ENCODE results near the gene CAMKMT.

CAMKMT gene

GRCh38 chr2:44433895-44434294 is 72.1 kb downstream of the CAMKMT start:
- no peaks in the 10 kb centered on the region for H3K79me2 ChIP-seq (ENCODE audit: insufficient read depth, low read length)
- no peaks in the 10 kb centered on the region for H4K20me1 ChIP-seq (ENCODE audit: insufficient read depth, low read length)
- H3K9me3 ChIP-seq (ENCODE audit: low read length) = no peaks in the 10 kb centered on the region
- no peak overlapping the region for H3K4me3 ChIP-seq (ENCODE audit: low read depth, low read length, poor library complexity, severe bottlenecking)
- no peak overlapping the region for H3K4me2 ChIP-seq (ENCODE audit: low read length)
- H3K27me3 ChIP-seq (ENCODE audit: insufficient read depth, low read length) = no peaks in the 10 kb centered on the region
- H3K9ac ChIP-seq (ENCODE audit: low read length) = no peak overlapping the region
- H2AFZ ChIP-seq (ENCODE audit: low read length) = no peak overlapping the region
- H3K36me3 ChIP-seq (ENCODE audit: insufficient read depth, low read length) = no peaks in the 10 kb centered on the region
- H3F3A ChIP-seq (ENCODE audit: insufficient read depth, low read length) = no peaks in the 10 kb centered on the region
- no peak overlapping the region for H3K27ac ChIP-seq (ENCODE audit: low read depth, low read length, poor library complexity, severe bottlenecking)
- TF ChIP-seq CTCF (IDR thresholded peaks at IDR 0.05; ENCODE audit: low read length) (no peak), EZH2 (IDR thresholded peaks at IDR 0.05; ENCODE audit: borderline replicate concordance, low read length) (no peak)
- H3K4me1 ChIP-seq (ENCODE audit: insufficient read depth, low read length, severe bottlenecking) = no peaks in the 10 kb centered on the region
- H3K9me2 ChIP-seq (ENCODE audit: low read depth, low read length) = no peaks in the 10 kb centered on the region

- Histone ChIP-seq H3K9me2 (ENCODE audit: low read depth, low read length) (no peaks in the 10 kb centered on the region), H4K20me1 (ENCODE audit: insufficient read depth, low read length) (no peaks in the 10 kb centered on the region), H3K9me3 (ENCODE audit: low read length) (no peaks in the 10 kb centered on the region), H3K4me2 (ENCODE audit: low read length) (no peak overlapping the region), H3K27me3 (ENCODE audit: insufficient read depth, low read length) (no peaks in the 10 kb centered on the region), H2AFZ (ENCODE audit: low read length) (no peak overlapping the region), H3K9ac (ENCODE audit: low read length) (no peak overlapping the region), H3K4me1 (ENCODE audit: insufficient read depth, low read length, severe bottlenecking) (no peaks in the 10 kb centered on the region), H3K27ac (ENCODE audit: low read depth, low read length, poor library complexity, severe bottlenecking) (no peak overlapping the region), H3K4me3 (ENCODE audit: low read depth, low read length, poor library complexity, severe bottlenecking) (no peak overlapping the region), H3F3A (ENCODE audit: insufficient read depth, low read length) (no peaks in the 10 kb centered on the region), H3K79me2 (ENCODE audit: insufficient read depth, low read length) (no peaks in the 10 kb centered on the region), H3K36me3 (ENCODE audit: insufficient read depth, low read length) (no peaks in the 10 kb centered on the region)
- no peak for TF ChIP-seq EZH2 (IDR thresholded peaks at IDR 0.05; ENCODE audit: borderline replicate concordance, low read length)
- no peak for TF ChIP-seq CTCF (IDR thresholded peaks at IDR 0.05; ENCODE audit: low read length)
Measured at GRCh38 chr2:44441200-44441599, 79.5 kb downstream of the CAMKMT start.

GRCh38 chr2:44442019-44442418 is 80.3 kb downstream of the CAMKMT start:
- H3K4me1 ChIP-seq (ENCODE audit: insufficient read depth, low read length, severe bottlenecking) = no peaks in the 10 kb centered on the region
- H3K79me2 ChIP-seq (ENCODE audit: insufficient read depth, low read length) = no peaks in the 10 kb centered on the region
- H3K4me2 ChIP-seq (ENCODE audit: low read length) = no peak overlapping the region
- no peaks in the 10 kb centered on the region for H3K9me3 ChIP-seq (ENCODE audit: low read length)
- H3K9me2 ChIP-seq (ENCODE audit: low read depth, low read length) = no peaks in the 10 kb centered on the region
- no peak for TF ChIP-seq EZH2 (IDR thresholded peaks at IDR 0.05; ENCODE audit: borderline replicate concordance, low read length)
- TF ChIP-seq CTCF (IDR thresholded peaks at IDR 0.05; ENCODE audit: low read length) = no peak
- H2AFZ ChIP-seq (ENCODE audit: low read length) = no peak overlapping the region
- H3K27me3 ChIP-seq (ENCODE audit: insufficient read depth, low read length) = no peaks in the 10 kb centered on the region
- no peak overlapping the region for H3K4me3 ChIP-seq (ENCODE audit: low read depth, low read length, poor library complexity, severe bottlenecking)
- no peak overlapping the region for H3K27ac ChIP-seq (ENCODE audit: low read depth, low read length, poor library complexity, severe bottlenecking)
- no peaks in the 10 kb centered on the region for H3K36me3 ChIP-seq (ENCODE audit: insufficient read depth, low read length)
- H4K20me1 ChIP-seq (ENCODE audit: insufficient read depth, low read length) = no peaks in the 10 kb centered on the region
- no peak overlapping the region for H3K9ac ChIP-seq (ENCODE audit: low read length)
- H3F3A ChIP-seq (ENCODE audit: insufficient read depth, low read length) = no peaks in the 10 kb centered on the region
